OCI-LY3 (cell line): Measurements from ENCODE around the gene GNAI3.

Experiments used
- EZH2phosphoT487 ChIP-seq: fragments of 200-600 bp; shearing (Covaris generic); IDR thresholded peaks from 2 replicates; pipeline ENCODE4 v1.6.1; 2018; ENCODE audit warnings: antibody characterized with exemption, mixed run types, low read depth
- TF ChIP-seq, protein P1 (sequence below): fragments of 200-600, 300-600 bp; sonication (generic); IDR thresholded peaks from 2 replicates; pipeline ENCODE4 v1.5.1; 2014; ENCODE audit warnings: antibody characterized with exemption, low read length, low read depth

DNA sequence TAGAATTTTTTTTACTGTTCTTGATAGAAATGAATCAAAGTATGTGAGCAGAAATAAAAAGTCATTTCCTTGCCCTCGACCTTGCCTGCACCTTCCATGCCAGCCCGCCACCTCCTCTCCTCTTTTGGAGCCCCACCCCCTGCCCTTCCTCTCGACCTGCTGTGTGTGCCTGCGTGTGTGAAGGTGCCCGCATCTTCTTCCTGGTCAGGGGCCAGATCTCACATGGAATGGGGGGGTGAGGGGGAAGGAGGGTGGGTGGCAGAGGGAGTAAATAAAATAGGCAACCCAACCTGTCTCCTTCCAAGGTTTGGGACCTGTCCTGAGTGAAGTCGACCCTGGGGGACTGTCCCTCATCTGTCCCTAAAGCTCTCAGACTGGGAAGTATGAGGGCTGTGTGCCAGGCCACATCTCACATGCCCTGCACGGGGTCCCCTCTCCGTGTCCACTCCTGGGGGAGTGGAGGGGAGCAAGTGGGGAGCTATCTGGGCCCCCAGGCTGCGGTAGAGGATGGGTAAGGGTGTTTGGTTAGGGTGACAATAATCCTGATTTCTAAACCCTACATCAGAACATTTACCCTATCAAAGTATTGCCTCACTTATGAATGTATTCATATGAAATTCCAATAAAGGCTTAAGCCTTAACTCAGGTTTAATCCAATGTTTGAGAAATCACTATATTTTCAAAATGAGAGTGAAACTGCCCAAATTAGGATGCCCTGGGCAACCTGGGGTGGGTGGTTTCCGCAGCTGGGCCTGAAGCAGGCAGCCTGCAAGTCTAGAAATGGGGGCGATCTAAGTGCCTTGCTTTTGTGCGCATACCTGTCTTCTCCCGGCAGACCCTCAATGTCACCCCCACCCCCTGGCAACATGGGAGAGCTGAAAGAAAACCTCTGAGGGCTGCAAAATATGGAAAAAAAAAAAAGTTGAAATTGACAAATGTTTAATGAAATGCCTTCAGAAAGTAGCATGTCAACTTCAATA is 86.6 kb downstream of the GNAI3 start:
- TF ChIP-seq, protein P1, sequence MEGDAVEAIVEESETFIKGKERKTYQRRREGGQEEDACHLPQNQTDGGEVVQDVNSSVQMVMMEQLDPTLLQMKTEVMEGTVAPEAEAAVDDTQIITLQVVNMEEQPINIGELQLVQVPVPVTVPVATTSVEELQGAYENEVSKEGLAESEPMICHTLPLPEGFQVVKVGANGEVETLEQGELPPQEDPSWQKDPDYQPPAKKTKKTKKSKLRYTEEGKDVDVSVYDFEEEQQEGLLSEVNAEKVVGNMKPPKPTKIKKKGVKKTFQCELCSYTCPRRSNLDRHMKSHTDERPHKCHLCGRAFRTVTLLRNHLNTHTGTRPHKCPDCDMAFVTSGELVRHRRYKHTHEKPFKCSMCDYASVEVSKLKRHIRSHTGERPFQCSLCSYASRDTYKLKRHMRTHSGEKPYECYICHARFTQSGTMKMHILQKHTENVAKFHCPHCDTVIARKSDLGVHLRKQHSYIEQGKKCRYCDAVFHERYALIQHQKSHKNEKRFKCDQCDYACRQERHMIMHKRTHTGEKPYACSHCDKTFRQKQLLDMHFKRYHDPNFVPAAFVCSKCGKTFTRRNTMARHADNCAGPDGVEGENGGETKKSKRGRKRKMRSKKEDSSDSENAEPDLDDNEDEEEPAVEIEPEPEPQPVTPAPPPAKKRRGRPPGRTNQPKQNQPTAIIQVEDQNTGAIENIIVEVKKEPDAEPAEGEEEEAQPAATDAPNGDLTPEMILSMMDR: no peak
- TF ChIP-seq EZH2phosphoT487: no peak
